SU-DHL-6 (cell line): ENCODE measurements around the gene SCGB1D1.

Experiments used
- H2AFZ ChIP-seq: fragments of 200-600 bp; sonication (generic); 2 replicates; pipeline ENCODE4 v1.6.1; 2014; ENCODE audit warnings: low read depth, mild to moderate bottlenecking, moderate library complexity, mixed read lengths, antibody characterized with exemption, low read length; ENCODE audit not compliant: severe bottlenecking
- H3F3A ChIP-seq: fragments of 200-600 bp; shearing (Covaris generic); 2 replicates; pipeline ENCODE4 v1.6.0; 2016; ENCODE audit warnings: antibody characterized with exemption, mild to moderate bottlenecking; ENCODE audit not compliant: insufficient read depth
- H3K27ac ChIP-seq: fragments of 200-600 bp; sonication (generic); 2 replicates; pipeline ENCODE4 v1.5.1; 2016; ENCODE audit warnings: low read depth, mild to moderate bottlenecking, low read length, moderate library complexity, mixed read lengths
- H3K27me3 ChIP-seq: fragments of 200-600 bp; sonication (generic), shearing (Covaris generic); 2 replicates; pipeline ENCODE4 v1.6.0; 2014; ENCODE audit warnings: mild to moderate bottlenecking, low read length
- H3K36me3 ChIP-seq: fragments of 200-600 bp; sonication (generic); 2 replicates; pipeline ENCODE4 v1.6.1; 2014; ENCODE audit warnings: mild to moderate bottlenecking, low read length, mixed read lengths
- H3K4me2 ChIP-seq: fragments of 300-600, 200-600 bp; shearing (Covaris generic), sonication (generic); 2 replicates; pipeline ENCODE4 v1.6.0; 2014; ENCODE audit warnings: low read length, low read depth, mild to moderate bottlenecking; ENCODE audit not compliant: poor library complexity, severe bottlenecking
- H3K4me3 ChIP-seq: fragments of 200-600 bp; sonication (generic); 2 replicates; pipeline ENCODE4 v1.5.1; 2014; ENCODE audit warnings: antibody characterized with exemption, low read length, mild to moderate bottlenecking, mixed read lengths; ENCODE audit not compliant: insufficient read depth, poor library complexity, severe bottlenecking
- H3K79me2 ChIP-seq: fragments of 200-600 bp; sonication (generic); 2 replicates; pipeline ENCODE4 v1.6.1; 2014; ENCODE audit warnings: mild to moderate bottlenecking, low read length, moderate library complexity; ENCODE audit not compliant: insufficient read depth
- H3K9ac ChIP-seq: fragments of 200-600 bp; sonication (generic); 2 replicates; pipeline ENCODE4 v1.7.0; 2014; ENCODE audit warnings: mild to moderate bottlenecking, low read length
- H3K9me2 ChIP-seq: fragments of 200-600 bp; sonication (generic); replicated peaks from 2 replicates; pipeline ENCODE4 v1.6.1; 2014; ENCODE audit warnings: low read length; ENCODE audit not compliant: insufficient read depth
- H3K9me3 ChIP-seq: fragments of 200-600 bp; sonication (generic); 2 replicates; pipeline ENCODE4 v1.6.1; 2014; ENCODE audit warnings: low read length, mixed read lengths; ENCODE audit not compliant: insufficient read depth
- H4K20me1 ChIP-seq: fragments of 200-600 bp; sonication (generic); 2 replicates; pipeline ENCODE4 v1.6.1; 2014; ENCODE audit warnings: low read depth, mild to moderate bottlenecking, antibody characterized with exemption, low read length, moderate library complexity, mixed read lengths
- CTCF ChIP-seq: fragments of 200-600 bp; sonication (generic); IDR thresholded peaks from one replicate; pipeline ENCODE4 v1.5.1; 2017; ENCODE audit warnings: antibody characterized with exemption, mild to moderate bottlenecking, low read length, moderate library complexity; ENCODE audit not compliant: insufficient read depth, poor library complexity, severe bottlenecking
- EZH2phosphoT487 ChIP-seq: fragments of 200-600 bp; sonication (generic), shearing (Covaris generic); conservative IDR thresholded peaks from 2 replicates; pipeline ENCODE4 v1.6.1; 2018; ENCODE audit warnings: mild to moderate bottlenecking, antibody characterized with exemption, low read length, moderate library complexity, mixed read lengths

SCGB1D1 gene

DNA sequence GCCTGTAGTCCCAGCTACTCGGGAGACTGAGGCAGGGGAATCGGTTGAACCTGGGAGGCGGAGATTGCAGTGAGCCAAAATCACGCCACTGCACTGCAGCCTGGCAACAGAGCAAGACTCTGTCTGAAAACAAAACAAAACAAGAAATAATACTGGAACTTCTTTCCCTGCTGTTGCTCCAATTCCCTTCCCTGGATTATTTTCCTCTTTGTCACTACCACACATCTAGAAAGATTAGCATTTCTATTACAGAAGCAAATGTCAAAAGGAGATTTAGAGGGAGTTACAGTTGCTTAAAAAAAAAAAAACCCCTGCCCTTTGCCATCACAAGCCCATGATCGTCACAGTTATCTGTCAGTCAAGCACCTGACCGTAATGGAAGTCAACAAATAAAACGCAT is 17.7 kb upstream of the SCGB1D1 start:
- Histone ChIP-seq H3K9me3 (no peaks in the 10 kb centered on the region), H3K4me3 (no peak overlapping the region), H3K27ac (no peak overlapping the region), H3K27me3 (no peaks in the 10 kb centered on the region; the same call in 1 of the 2 replicates), H2AFZ (no peak overlapping the region), H4K20me1 (no peaks in the 10 kb centered on the region), H3K9ac (no peak overlapping the region), H3K4me2 (no peak overlapping the region), H3F3A (no peaks in the 10 kb centered on the region), H3K36me3 (no peaks in the 10 kb centered on the region), H3K9me2 (no peaks in the 10 kb centered on the region), H3K79me2 (no peaks in the 10 kb centered on the region)
- TF ChIP-seq CTCF (no peak), EZH2phosphoT487 (no peak)

DNA sequence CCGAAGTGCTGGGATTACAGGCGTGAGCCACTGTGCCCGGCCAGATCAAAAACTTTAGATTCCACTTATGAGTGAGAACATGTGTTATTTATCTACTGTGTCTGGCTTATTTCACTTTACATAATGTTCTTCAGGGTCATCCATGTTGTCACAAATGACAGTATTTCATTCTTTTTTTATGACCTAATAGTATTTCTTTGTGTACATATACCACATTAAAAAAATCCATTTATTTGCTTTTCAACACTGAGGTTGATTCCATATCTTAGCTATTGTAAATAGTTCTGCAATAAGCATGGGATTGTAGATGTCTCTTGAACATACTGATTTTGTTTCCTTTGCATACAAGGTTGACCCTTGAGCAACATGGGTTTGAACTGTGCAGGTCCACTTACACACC is 13.2 kb upstream of the SCGB1D1 start:
- Histone ChIP-seq H3K4me2 (no peak overlapping the region), H3F3A (no peaks in the 10 kb centered on the region), H2AFZ (no peak overlapping the region), H3K9me2 (no peaks in the 10 kb centered on the region), H3K9ac (no peak overlapping the region), H4K20me1 (no peaks in the 10 kb centered on the region), H3K9me3 (no peaks in the 10 kb centered on the region), H3K36me3 (no peaks in the 10 kb centered on the region), H3K27me3 (no peaks in the 10 kb centered on the region; the same call in none of the 2 replicates), H3K79me2 (no peaks in the 10 kb centered on the region), H3K27ac (no peak overlapping the region), H3K4me3 (no peak overlapping the region)
- TF ChIP-seq CTCF (no peak), EZH2phosphoT487 (no peak)

GRCh38 chr11:62179995-62180394 is 10.0 kb upstream of the SCGB1D1 start:
- H3K9ac ChIP-seq, result no peak overlapping the region
- H3K9me3 ChIP-seq, result no peaks in the 10 kb centered on the region
- no peaks in the 10 kb centered on the region for H3K9me2 ChIP-seq
- no peak overlapping the region for H3K4me3 ChIP-seq
- H2AFZ ChIP-seq, result no peak overlapping the region
- H3K27me3 ChIP-seq, result no peaks in the 10 kb centered on the region; the same call in none of the 2 replicates
- H3K36me3 ChIP-seq, result no peaks in the 10 kb centered on the region
- no peak overlapping the region for H3K4me2 ChIP-seq
- H3K27ac ChIP-seq, result no peak overlapping the region
- no peaks in the 10 kb centered on the region for H4K20me1 ChIP-seq
- no peaks in the 10 kb centered on the region for H3K79me2 ChIP-seq
- TF ChIP-seq EZH2phosphoT487 (no peak), CTCF (no peak)
- H3F3A ChIP-seq, result no peaks in the 10 kb centered on the region
